NCI-H2227 treated with DMSO at 0.1 percent for 48 hours (cell line): Measurements from ENCODE around the gene NPR2.

Source experiments
- DNase-seq: peaks from one replicate; lab custom pipeline; 2025; lab: John Stamatoyannopoulos, UW

Gene NPR2

GRCh38 chr9:35832814-35833213 is 41.4 kb downstream of the NPR2 start:
- no peak for DNase-seq

DNA sequence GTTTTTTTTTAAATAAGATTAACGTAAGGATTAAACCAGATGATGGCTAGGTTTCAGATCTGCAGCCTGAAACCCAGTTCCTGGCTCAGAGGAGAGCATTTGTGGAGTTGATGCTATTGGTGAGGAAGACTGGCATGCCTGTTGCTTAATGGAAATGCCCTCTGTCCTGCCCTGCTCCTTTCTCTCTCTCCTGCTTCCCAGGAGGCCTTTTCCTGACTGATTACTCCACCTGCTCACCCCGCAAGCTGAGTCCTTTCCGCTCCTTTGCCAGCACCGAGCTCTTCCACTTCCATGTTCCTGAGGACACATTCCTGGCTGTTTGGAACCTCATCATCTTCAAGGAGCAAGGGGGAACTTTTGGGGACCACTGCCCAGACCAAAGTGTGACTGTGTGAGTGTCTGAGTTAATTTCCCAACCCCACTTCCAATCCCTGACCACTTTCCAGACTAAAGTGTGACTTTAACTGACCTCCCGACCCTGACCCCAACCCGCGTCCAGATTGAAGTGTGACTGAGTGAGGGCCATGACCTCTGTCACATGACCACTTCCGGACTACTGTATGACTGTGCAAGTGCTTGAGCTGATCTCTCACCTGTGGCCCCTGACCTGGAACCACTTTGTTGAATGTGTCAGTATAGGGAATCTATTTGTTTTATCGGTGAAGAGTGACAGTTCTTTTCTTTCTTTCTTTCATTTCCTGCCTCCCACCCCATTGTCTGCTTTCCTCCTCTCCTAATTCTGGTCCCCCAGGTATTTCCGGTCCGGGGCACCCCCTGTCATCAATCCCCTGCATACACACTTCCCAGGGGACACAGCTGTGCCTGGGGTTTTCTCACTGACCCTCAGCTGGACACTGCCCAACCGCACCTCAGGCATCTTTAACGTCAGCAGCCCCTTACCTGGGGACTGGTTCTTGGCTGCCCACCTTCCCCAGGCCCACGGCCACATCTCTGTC is 43.1 kb downstream of the NPR2 start:
- no peak for DNase-seq

GRCh38 chr9:35835216-35835632 is 43.8 kb downstream of the NPR2 start:
- DNase-seq: no peak

DNA sequence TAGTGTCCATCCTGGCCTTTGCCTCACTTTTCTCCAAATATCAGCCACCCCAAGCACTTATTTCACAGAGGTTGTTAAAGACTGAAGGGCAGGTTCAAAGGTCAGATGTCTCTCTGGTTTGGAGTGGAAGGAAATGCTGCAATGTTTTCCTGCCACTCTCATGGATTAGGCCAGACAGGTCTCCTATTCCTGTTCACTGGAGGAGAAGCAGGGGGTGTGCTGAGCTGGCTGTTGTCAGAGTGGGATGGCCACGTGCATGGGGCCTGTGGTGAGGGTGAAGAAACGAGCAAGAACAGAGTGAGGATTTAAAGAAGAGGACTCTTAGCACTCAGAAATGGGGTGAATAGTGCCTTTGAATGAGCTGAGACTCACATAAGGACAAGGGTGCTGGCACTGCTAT is 44.4 kb downstream of the NPR2 start:
- DNase-seq: no peak

DNA sequence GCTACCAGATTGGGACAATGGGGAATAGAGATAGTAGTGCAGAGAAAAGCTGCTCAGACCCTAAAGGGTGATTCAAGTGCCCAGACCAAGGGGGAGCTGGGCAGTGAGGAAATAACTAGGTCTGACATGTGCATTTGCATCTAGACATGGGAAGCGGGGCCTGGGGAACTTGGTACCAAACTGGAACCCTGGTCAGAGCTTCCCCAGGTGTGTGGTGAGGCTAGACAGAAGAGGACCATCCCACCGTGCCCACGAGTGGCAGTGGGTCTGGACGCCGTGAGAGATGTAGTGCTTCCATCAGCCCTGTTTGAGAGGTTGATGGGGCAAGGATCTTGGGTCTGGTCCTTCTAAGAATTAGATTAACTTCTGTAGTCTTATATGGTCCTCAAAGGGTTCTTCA is 45.2 kb downstream of the NPR2 start:
- no peak for DNase-seq

DNA sequence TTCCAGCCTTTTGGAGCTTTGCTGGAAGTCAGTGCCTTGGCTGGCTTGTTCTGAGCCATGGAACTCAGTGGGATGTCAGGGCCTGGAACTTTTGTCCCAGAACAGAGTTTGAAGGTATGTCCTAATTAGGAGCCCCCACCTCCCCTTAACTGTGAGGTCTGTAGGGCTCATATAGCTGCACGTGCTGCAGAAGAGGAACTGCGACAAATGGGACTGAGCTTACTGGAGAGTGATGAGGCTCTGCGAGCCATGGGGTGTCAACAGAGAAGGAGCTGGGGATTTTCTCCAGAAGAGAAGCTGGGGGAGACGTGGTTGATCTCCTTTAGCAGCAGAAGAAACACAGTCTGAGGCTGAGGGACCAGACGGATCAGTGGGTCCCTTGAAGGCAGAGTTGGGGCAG is 48.5 kb downstream of the NPR2 start:
- DNase-seq: no peak

DNA sequence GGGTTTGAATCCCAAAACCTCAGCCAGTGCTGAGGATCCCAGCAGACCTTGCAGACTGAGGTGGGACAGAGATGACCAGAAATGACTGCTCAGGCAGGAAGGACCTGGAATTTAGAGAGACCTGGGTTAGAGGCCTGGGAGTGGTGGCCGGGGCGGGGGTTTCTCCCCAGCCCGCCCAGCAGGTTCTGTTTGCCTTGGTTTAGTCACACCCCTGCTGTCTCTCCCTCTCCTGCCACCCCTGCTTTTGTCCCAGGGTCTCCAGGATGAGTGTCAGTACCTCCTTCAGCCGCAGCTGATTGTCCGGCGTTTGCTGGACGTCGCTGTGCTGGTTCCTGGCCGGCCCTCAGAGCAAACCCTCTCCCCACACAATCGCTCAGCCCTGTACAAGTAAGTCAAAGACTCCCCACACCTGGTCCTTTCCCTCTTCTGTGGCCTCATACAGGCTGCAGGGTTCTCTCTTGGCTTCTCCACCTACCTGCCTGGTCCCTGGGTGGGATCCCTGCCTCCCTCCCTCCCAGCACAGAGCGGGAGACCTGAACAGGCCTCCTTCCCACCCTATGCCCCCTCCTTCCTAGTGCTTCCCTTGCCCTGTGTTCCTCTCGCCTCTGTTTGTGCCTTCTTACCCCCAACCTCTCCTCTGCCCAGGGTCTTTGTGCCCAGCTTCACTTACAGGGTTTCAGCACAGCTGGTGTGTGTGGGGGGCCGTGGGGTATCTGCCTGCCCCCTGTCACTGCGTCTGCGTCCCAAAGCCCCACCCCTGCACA is 49.7 kb downstream of the NPR2 start:
- no peak for DNase-seq

GRCh38 chr9:35841645-35841900 is 50.2 kb downstream of the NPR2 start:
- DNase-seq: no peak

- no peak for DNase-seq
These were observed 50.8 kb downstream of the NPR2 start for GRCh38 chr9:35842020-35842745.

GRCh38 chr9:35842795-35843194 is 51.4 kb downstream of the NPR2 start:
- DNase-seq: no peak

DNA sequence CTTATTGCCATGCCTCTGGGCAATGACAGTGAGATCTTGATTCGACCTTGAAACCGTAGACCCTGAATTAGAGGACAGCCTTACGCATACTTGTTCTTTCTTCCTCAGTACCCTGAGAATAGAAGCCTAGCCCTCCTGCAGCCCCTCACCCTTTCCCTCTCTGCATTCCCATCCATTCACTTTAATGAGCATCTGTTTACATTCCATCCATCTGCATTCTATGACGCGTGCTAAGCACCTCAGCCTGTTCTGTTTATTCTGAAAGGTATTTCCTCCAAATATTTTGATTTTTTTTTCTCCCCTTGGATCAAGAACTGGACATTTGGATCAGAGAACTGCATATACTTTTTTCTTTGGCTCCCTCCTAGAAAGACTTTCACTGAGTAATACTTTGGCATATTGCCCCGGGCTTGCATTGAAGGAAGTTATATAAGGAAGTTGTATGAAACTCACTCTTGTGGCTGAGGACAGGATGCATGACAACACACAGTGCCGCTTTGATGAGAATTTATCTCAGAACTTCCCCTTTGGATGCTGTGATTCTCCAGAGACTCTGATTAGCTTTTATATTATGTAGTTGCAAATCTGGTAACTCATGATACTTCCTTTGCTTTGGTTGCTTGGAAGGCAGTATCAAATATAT is 53.4 kb downstream of the NPR2 start:
- no peak for DNase-seq

DNA sequence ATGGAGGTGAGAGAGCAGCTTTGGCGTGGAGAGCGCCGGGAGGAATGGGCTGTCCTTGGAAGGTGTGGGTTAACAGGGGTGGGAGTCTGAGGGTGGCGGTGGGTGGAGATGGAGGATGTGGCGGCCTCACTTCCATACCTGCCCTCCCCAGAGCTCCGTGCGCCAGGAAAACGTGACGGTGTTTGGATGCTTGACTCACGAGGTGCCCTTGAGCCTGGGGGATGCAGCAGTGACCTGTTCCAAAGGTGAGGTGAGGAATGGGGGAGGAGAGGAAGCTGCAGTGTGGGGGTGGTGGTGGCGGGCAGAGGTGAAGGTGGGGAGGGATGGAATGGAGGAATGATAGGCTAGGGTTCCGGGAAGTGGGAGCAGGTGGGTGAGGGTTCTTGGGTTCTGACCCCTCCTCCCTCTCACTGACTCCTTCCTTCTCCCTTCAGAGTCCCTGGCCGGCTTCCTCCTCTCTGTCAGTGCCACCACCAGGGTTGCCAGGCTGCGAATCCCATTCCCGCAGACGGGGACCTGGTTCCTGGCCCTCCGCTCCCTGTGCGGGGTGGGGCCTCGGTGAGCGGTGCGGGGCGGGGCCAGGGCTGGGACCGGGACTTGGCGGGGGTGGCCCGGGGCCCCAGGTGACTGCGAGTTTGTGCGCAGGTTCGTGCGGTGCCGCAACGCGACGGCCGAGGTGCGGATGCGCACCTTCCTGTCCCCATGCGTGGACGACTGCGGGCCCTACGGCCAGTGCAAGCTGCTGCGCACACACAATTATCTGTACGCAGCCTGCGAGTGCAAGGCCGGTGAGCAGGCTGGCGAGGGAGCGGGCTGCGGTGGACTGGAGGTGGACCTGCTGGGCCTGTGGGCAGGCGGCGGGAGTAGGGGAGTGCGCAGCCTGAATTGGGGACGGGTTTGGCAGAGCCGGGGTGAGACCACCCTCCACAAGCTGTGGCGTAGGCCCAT is 54.7 kb downstream of the NPR2 start:
- DNase-seq: no peak

GRCh38 chr9:35847792-35848572 is 56.6 kb downstream of the NPR2 start:
- DNase-seq: no peak

GRCh38 chr9:35852267-35852815 is 61.0 kb downstream of the NPR2 start:
- DNase-seq: no peak

DNA sequence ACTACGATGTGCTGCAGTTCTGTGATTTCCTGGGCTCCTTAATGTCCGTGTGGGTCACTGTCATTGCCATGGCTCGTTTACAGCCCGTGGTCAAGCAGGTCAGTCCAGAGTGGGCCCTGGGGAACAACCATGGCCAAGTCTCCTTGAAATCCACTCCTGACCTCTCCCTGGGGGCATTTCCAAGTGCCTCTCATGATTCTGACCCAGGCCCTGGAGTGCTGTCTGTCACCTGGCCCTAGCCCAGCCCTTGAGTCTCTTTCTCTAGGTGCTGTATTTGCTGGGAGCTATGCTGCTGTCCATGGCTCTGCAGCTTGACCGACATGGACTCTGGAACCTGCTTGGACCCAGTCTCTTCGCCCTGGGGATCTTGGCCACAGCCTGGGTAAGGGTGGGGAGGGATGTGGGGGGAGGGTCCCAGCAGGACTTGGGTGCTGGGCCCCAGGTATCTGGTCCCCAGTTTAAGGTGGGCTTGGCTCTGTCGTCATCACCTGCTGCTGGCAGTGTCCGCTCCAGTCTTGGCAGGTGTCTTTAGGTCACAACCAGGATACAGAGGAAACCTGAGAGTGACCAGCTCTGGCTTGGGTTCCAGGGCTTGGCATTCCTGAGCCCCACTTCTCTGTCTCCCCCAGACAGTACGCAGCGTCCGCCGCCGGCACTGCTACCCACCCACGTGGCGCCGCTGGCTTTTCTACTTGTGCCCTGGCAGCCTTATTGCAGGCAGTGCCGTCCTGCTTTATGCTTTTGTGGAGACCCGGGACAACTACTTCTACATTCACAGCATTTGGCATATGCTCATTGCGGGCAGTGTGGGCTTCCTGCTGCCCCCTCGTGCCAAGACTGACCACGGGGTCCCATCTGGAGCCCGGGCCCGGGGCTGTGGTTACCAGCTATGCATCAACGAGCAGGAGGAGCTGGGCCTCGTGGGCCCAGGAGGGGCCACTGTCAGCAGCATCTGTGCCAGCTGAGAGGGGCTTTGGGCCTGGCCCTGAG is 61.8 kb downstream of the NPR2 start:
- no peak for DNase-seq

DNA sequence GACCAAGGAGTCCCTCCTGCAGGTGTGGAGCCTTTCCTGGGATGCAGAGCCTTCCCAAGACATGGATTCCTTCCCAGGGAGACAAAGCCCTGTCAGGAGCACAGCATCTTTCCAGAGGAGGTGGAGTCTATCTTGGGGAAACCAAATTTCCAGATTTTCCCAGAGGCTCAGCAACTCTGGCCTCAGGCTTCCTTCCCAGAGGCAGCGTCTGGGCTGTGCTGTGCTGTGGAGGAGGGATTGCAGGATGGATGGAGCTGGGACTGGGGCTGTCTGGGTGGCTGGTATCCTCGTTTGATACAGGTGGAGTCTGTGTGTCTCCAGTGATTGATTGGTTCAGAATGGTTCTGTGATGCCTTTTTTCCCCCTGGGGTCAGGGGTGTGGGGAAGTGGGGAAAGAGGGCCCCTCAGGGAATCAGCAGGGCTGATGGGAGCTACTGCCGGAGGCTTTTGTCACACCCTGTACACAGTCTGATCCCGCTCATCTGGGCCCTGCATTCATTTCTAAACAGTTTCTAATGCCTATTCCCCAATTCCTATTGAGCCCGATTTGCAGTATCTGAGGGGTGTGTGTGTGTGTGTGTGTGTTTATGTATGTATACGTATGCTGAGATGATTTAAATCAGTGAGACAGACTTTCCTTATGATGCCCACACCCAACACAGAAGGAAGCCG is 62.8 kb downstream of the NPR2 start:
- no peak for DNase-seq

- no peak for DNase-seq
These were observed 64.8 kb downstream of the NPR2 start for GRCh38 chr9:35856206-35856605.

GRCh38 chr9:35856882-35857281 is 65.5 kb downstream of the NPR2 start:
- DNase-seq: no peak
